Measurements from ENCODE around the gene TNFRSF19. TPM values are rescaled to one million over a fixed set of nuclear protein-coding genes. Genes with fewer than 3 reads are reported as not detected.

Gene TNFRSF19
- total RNA-seq, 2 donors from 2014 or later = 5.4 to 6.9 TPM

- no peak for TF ChIP-seq POLR2A (IDR thresholded peaks at IDR 0.05)
- no peak for TF ChIP-seq CTCF (IDR thresholded peaks at IDR 0.05)
- ATAC-seq (no peak), DNase-seq (no peak)
- WGBS, 2 donors = 61 to 75% methylated on average over 1 of the region's 1 CpG
- no peaks in the 10 kb centered on the region for H3K36me3 ChIP-seq (replicated peaks in 1 of 2; ENCODE audit: insufficient read depth in 1 of 2, low read depth in 2 of 2)
- H3K27ac ChIP-seq = no peak overlapping the region
- intact Hi-C loops (cut with DNase I) = no loop called here
- no peak overlapping the region for H3K4me3 ChIP-seq
- no peaks in the 10 kb centered on the region for H3K9me3 ChIP-seq
- no peaks in the 10 kb centered on the region for H3K27me3 ChIP-seq
- no peaks in the 10 kb centered on the region for H3K4me1 ChIP-seq
These were observed 139.3 kb downstream of the TNFRSF19 start for GRCh38 chr13:23709536-23709935.

- Histone ChIP-seq H3K9me3 (no peaks in the 10 kb centered on the region), H3K4me3 (no peak overlapping the region), H3K36me3 (replicated peaks in 1 of 2; ENCODE audit: insufficient read depth in 1 of 2, low read depth in 2 of 2) (no peaks in the 10 kb centered on the region), H3K27ac (no peak overlapping the region), H3K27me3 (no peaks in the 10 kb centered on the region), H3K4me1 (no peaks in the 10 kb centered on the region)
- TF ChIP-seq CTCF (IDR thresholded peaks at IDR 0.05) (no peak), POLR2A (IDR thresholded peaks at IDR 0.05) (no peak)
- no peak for DNase-seq
- intact Hi-C loops (cut with DNase I) = loop anchor here (10.0 kb wide), 1 partner anchor 154 kb away; no protein-coding TSS in a partner anchor
- no peak for ATAC-seq
- WGBS, 2 donors = 84 to 95% methylated on average over 1 of the region's 1 CpG
These were observed 140.2 kb downstream of the TNFRSF19 start for GRCh38 chr13:23710366-23710765.

DNA sequence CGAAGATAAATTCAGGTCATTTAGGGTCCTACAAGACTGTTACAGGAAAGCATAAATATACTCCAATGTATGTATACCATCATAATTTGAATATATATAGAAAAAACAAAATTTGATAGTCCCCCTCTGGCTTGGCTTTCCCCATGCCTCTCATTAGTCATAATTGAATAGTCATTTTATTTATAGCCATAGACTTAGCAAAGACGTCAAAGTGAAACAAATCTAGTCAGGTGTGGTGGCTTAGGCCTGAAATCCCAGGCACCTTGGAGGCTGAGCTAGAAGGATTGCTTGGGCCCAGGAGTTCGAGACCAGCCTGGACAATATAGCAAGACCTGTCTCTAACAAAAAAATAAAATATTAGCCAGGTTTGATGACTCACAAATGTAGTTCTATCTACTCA is 141.1 kb downstream of the TNFRSF19 start:
- Histone ChIP-seq H3K27ac (no peak overlapping the region), H3K9me3 (no peaks in the 10 kb centered on the region), H3K4me1 (no peaks in the 10 kb centered on the region), H3K36me3 (replicated peaks in 1 of 2; ENCODE audit: insufficient read depth in 1 of 2, low read depth in 2 of 2) (no peaks in the 10 kb centered on the region), H3K27me3 (no peaks in the 10 kb centered on the region), H3K4me3 (no peak overlapping the region)
- TF ChIP-seq POLR2A (IDR thresholded peaks at IDR 0.05) = no peak
- no peak for TF ChIP-seq CTCF (IDR thresholded peaks at IDR 0.05)
- WGBS, 2 donors = 79 to 94% methylated on average over 3 of the region's 3 CpGs
- intact Hi-C loops (cut with DNase I) = loop anchor here (10.0 kb wide), 1 partner anchor 153 kb away; no protein-coding TSS in a partner anchor
- no peak for DNase-seq
- ATAC-seq = no peak

GRCh38 chr13:23714672-23715071 is 144.5 kb downstream of the TNFRSF19 start:
- Histone ChIP-seq H3K9me3 (no peaks in the 10 kb centered on the region), H3K36me3 (replicated peaks in 1 of 2; ENCODE audit: insufficient read depth in 1 of 2, low read depth in 2 of 2) (no peaks in the 10 kb centered on the region), H3K4me1 (no peaks in the 10 kb centered on the region), H3K27ac (no peak overlapping the region), H3K27me3 (no peaks in the 10 kb centered on the region), H3K4me3 (no peak overlapping the region)
- TF ChIP-seq CTCF (IDR thresholded peaks at IDR 0.05) (no peak), POLR2A (IDR thresholded peaks at IDR 0.05) (no peak)
- WGBS, 2 donors = 64 to 73% methylated on average over 5 of the region's 5 CpGs
- DNase-seq (no peak), ATAC-seq (no peak)
- intact Hi-C loops (cut with DNase I) = loop anchor here (10.0 kb wide), 1 partner anchor 150 kb away; no protein-coding TSS in a partner anchor

DNA sequence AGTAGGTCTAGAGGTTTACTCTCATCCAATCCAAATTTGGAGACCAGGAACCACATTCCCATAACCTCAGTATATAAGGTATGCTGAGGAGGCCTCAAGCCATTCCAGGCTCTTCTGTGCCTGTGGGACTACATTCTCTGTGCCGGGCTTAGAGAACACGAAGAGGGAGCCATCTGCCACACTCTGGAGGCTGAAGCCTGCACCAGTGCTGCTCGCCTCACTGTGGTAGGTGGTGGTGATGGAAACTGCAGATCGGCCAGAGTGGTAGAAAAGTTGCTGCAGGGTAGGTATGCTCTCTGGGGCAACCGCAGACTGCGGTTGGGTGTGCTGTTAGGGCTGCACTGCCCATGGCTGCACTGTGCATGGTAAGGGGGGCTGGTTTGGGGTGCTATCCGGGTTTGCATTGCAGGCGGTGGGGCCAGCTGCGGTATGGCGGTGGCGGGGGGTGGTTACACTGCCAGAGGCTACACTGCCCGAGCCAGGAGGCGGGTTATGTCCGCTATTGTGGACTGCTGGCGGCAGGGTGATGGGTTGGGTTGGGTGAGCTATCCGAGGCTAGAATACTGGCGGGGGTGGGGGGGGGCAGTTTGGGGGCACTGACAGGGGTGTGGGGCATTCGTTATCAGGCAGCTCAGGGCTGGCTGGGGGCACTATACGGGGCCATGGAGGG is 145.0 kb downstream of the TNFRSF19 start:
- TF ChIP-seq CTCF (IDR thresholded peaks at IDR 0.05) (no peak), POLR2A (IDR thresholded peaks at IDR 0.05) (no peak)
- Histone ChIP-seq H3K36me3 (replicated peaks in 1 of 2; ENCODE audit: insufficient read depth in 1 of 2, low read depth in 2 of 2) (no peaks in the 10 kb centered on the region), H3K4me3 (no peak overlapping the region), H3K4me1 (no peaks in the 10 kb centered on the region), H3K27ac (no peak overlapping the region), H3K9me3 (no peaks in the 10 kb centered on the region), H3K27me3 (no peaks in the 10 kb centered on the region)
- no peak for DNase-seq
- 63 to 80% methylated on average over 16 to 18 of the region's 19 CpGs for WGBS, 2 donors
- intact Hi-C loops (cut with DNase I) = loop anchor here (10.0 kb wide), 1 partner anchor 150 kb away; no protein-coding TSS in a partner anchor
- no peak for ATAC-seq

All from body of pancreas (tissue), 4 donors.